Astrocyte (in vitro differentiated cells and primary cell): ENCODE measurements around the gene MYLIP. TPM values are rescaled to one million over a fixed set of nuclear protein-coding genes. Genes with fewer than 3 reads are reported as not detected.

Experiments used
- DNase-seq: peaks from one replicate; pipeline ENCODE4 v3.0.0-alpha.2; 2010; ENCODE audit warnings: low read depth
- FAIRE-seq: peaks from 2 replicates; lab custom pipeline; 2011; peaks lifted over from hg19 to GRCh38; lab: Jason Lieb, UNC
- H2AFZ ChIP-seq: 2 replicates; pipeline ENCODE4 v1.6.0; 2012; ENCODE audit warnings: low read depth, low read length, inconsistent platforms
- H3K27ac ChIP-seq: 2 replicates; pipeline ENCODE4 v1.5.1; 2011; ENCODE audit warnings: low read depth, low read length, inconsistent platforms
- H3K27me3 ChIP-seq: 2 replicates; pipeline ENCODE4 v1.6.0; 2011; ENCODE audit warnings: low read length, inconsistent platforms; ENCODE audit not compliant: insufficient read depth
- H3K36me3 ChIP-seq: 2 replicates; pipeline ENCODE4 v1.5.1; 2011; ENCODE audit warnings: low read length, inconsistent platforms; ENCODE audit not compliant: insufficient read depth
- H3K4me1 ChIP-seq: 2 replicates; pipeline ENCODE4 v1.5.1; 2011; ENCODE audit warnings: low read length, inconsistent platforms; ENCODE audit not compliant: insufficient read depth
- H3K4me2 ChIP-seq: 2 replicates; pipeline ENCODE4 v1.6.0; 2012; ENCODE audit warnings: low read length, inconsistent platforms
- H3K4me3 ChIP-seq: 2 replicates; pipeline ENCODE4 v1.5.1; 2011; ENCODE audit warnings: low read depth, mild to moderate bottlenecking, low read length, inconsistent platforms; ENCODE audit not compliant: insufficient read depth
- H3K79me2 ChIP-seq: 2 replicates; pipeline ENCODE4 v1.6.0; 2012; ENCODE audit warnings: mild to moderate bottlenecking, low read length, inconsistent platforms; ENCODE audit not compliant: insufficient read depth
- H3K9ac ChIP-seq: 2 replicates; pipeline ENCODE4 v1.6.0; 2012; ENCODE audit warnings: mild to moderate bottlenecking, low read length, inconsistent platforms
- H3K9me3 ChIP-seq: 2 replicates; pipeline ENCODE4 v1.5.1; 2012; ENCODE audit warnings: low read depth, mild to moderate bottlenecking, low read length, inconsistent platforms; ENCODE audit not compliant: insufficient read depth
- H4K20me1 ChIP-seq: 2 replicates; pipeline ENCODE4 v1.6.0; 2012; ENCODE audit warnings: low read length, inconsistent platforms; ENCODE audit not compliant: insufficient read depth
- H3K27ac Mint-ChIP-seq: one replicate; pipeline ENCODE4 v1.8.0; 2021; ENCODE audit warnings: mild to moderate bottlenecking, mixed read lengths; ENCODE audit not compliant: unreplicated experiment
- H3K27me3 Mint-ChIP-seq: one replicate; pipeline ENCODE4 v1.8.0; 2021; ENCODE audit warnings: low read depth, mixed read lengths; ENCODE audit not compliant: unreplicated experiment
- H3K36me3 Mint-ChIP-seq: one replicate; pipeline ENCODE4 v1.8.0; 2021; ENCODE audit warnings: low read depth, mixed read lengths; ENCODE audit not compliant: unreplicated experiment
- H3K4me1 Mint-ChIP-seq: one replicate; pipeline ENCODE4 v1.8.0; 2021; ENCODE audit warnings: low read depth, mixed read lengths; ENCODE audit not compliant: unreplicated experiment
- H3K4me3 Mint-ChIP-seq: one replicate; pipeline ENCODE4 v1.8.0; 2021; ENCODE audit warnings: mild to moderate bottlenecking, moderate library complexity, mixed read lengths; ENCODE audit not compliant: unreplicated experiment
- H3K9me3 Mint-ChIP-seq: one replicate; pipeline ENCODE4 v1.8.0; 2021; ENCODE audit warnings: mild to moderate bottlenecking, mixed read lengths; ENCODE audit not compliant: unreplicated experiment
- EZH2 ChIP-seq: IDR thresholded peaks from 2 replicates; pipeline ENCODE4 v1.6.1; 2012; ENCODE audit warnings: mild to moderate bottlenecking, low read length, inconsistent platforms; ENCODE audit not compliant: insufficient read depth
- total RNA-seq: library from RNA; stranded (reverse); gene quantifications from 2 replicates; pipeline ENCODE4 v1.2.1, GENCODE V29; 2021
- TF ChIP-seq, protein P1 (sequence below): IDR thresholded peaks from 2 replicates; pipeline ENCODE4 v1.5.1; 2011; ENCODE audit warnings: low read depth, mild to moderate bottlenecking, inconsistent platforms, low read length, moderate library complexity; ENCODE audit not compliant: insufficient read depth

MYLIP gene
- total RNA-seq, 1 donor from 2014 or later = 12.9 TPM

DNA sequence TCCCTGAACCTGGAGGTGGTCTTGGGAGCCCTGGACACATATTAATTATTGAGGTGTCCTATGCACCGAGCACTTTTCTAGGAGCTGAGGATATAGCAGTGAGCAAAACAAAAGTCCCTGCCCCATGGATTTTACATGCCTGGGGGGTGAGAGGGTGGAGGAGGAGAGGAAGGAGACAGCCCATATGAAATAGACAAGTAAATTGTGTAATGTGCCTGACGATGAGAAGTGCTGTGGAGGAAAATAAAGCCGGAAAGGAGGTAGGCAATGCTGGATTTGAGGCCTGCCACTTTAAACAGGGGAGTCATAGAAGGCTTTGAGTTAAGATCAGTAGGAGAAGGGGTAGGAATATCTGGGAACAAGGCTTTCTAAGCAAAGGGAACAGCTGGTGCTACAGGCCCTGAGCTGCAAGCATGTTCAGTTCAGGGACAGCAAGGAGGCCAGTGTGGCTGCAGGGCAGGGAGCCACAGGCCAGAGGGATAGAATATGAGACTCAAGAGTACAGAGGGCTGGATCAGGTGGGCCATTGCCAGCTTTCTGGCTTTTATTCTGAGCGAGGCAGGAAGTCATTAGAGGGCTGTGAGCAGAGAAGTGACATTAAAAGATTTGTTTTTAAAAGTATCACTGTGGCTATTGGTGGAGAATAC, 19.1 kb upstream of the MYLIP start:
- no peak for TF ChIP-seq EZH2
- TF ChIP-seq, protein P1, sequence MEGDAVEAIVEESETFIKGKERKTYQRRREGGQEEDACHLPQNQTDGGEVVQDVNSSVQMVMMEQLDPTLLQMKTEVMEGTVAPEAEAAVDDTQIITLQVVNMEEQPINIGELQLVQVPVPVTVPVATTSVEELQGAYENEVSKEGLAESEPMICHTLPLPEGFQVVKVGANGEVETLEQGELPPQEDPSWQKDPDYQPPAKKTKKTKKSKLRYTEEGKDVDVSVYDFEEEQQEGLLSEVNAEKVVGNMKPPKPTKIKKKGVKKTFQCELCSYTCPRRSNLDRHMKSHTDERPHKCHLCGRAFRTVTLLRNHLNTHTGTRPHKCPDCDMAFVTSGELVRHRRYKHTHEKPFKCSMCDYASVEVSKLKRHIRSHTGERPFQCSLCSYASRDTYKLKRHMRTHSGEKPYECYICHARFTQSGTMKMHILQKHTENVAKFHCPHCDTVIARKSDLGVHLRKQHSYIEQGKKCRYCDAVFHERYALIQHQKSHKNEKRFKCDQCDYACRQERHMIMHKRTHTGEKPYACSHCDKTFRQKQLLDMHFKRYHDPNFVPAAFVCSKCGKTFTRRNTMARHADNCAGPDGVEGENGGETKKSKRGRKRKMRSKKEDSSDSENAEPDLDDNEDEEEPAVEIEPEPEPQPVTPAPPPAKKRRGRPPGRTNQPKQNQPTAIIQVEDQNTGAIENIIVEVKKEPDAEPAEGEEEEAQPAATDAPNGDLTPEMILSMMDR = no peak
- FAIRE-seq (no peak), DNase-seq (no peak)
- H2AFZ ChIP-seq = no peak overlapping the region
- H3K36me3 ChIP-seq = no peaks in the 10 kb centered on the region
- Mint-ChIP-seq H3K4me1 (peaks cover 7% of the 10 kb centered on the region), H3K4me3 (no peak overlapping the region), H3K27me3 (no peaks in the 10 kb centered on the region), H3K36me3 (no peaks in the 10 kb centered on the region), H3K27ac (no peak overlapping the region), H3K9me3 (no peaks in the 10 kb centered on the region)
- no peak overlapping the region for H3K9ac ChIP-seq
- H3K27ac ChIP-seq = no peak overlapping the region
- H3K27me3 ChIP-seq = no peaks in the 10 kb centered on the region
- no peak overlapping the region for H3K4me2 ChIP-seq
- no peaks in the 10 kb centered on the region for H3K9me3 ChIP-seq
- H3K4me1 ChIP-seq = no peaks in the 10 kb centered on the region
- H3K4me3 ChIP-seq = no peak overlapping the region
- no peaks in the 10 kb centered on the region for H4K20me1 ChIP-seq
- H3K79me2 ChIP-seq = no peaks in the 10 kb centered on the region

DNA sequence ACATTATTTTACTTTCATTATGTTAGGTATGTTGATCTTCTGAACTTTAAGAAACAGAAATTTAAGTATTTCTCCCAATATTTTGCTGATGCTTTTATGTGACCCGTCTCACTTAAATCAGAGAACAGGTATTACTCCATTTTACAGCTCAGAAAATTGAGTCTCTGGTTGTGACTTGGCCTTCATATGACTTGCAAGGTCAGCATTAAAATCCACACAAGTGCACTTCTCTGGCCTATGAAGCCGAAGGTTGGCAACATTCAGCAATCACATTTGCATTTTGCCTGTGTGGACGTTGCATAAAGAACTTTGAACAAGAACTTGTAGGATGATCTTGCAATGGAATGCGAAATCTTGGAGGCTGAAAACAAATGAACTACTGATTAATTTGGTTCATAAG, 10.1 kb upstream of the MYLIP start:
- peaks cover 14% of the 10 kb centered on the region for H3K27me3 Mint-ChIP-seq
- TF ChIP-seq EZH2 = no peak
- TF ChIP-seq, protein P1 = no peak
- no peaks in the 10 kb centered on the region for H3K9me3 Mint-ChIP-seq
- no peaks in the 10 kb centered on the region for H3K36me3 Mint-ChIP-seq
- Histone ChIP-seq H3K36me3 (no peaks in the 10 kb centered on the region), H3K79me2 (no peaks in the 10 kb centered on the region), H3K4me3 (no peak overlapping the region), H3K9ac (no peak overlapping the region), H4K20me1 (no peaks in the 10 kb centered on the region), H3K27ac (no peak overlapping the region), H3K4me1 (no peaks in the 10 kb centered on the region), H3K4me2 (no peak overlapping the region), H3K9me3 (no peaks in the 10 kb centered on the region), H3K27me3 (peaks cover 24% of the 10 kb centered on the region), H2AFZ (no peak overlapping the region)
- no peak overlapping the region for H3K27ac Mint-ChIP-seq
- no peak for FAIRE-seq
- no peaks in the 10 kb centered on the region for H3K4me1 Mint-ChIP-seq
- H3K4me3 Mint-ChIP-seq = no peak overlapping the region
- no peak for DNase-seq

DNA sequence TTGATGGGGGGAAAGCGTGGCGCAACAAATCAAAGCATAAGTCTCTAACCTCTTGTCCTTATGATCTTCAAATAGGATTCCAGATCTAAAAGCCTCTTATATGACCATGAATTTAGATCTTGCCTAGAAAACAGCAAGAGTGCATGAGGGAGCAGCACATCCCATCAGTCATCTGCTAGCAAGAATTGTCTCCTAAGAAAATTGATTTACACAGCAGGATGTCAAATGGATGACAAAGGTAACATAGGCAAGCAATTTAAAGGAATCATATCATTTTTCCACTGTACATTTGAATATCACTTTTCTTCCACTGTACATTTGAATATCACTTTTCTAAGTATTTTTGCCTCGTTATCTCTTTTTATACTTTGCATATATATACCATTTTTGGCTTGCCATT, 7.5 kb upstream of the MYLIP start:
- Histone ChIP-seq H2AFZ (no peak overlapping the region), H3K27me3 (peaks cover 34% of the 10 kb centered on the region), H3K36me3 (no peaks in the 10 kb centered on the region), H3K9me3 (no peaks in the 10 kb centered on the region), H3K27ac (no peak overlapping the region), H3K79me2 (no peaks in the 10 kb centered on the region), H3K4me3 (no peak overlapping the region), H3K9ac (no peak overlapping the region), H4K20me1 (no peaks in the 10 kb centered on the region), H3K4me2 (no peak overlapping the region), H3K4me1 (no peaks in the 10 kb centered on the region)
- TF ChIP-seq, protein P1 = no peak
- TF ChIP-seq EZH2 = no peak
- Mint-ChIP-seq H3K9me3 (no peaks in the 10 kb centered on the region), H3K27me3 (peaks cover 17% of the 10 kb centered on the region), H3K36me3 (no peaks in the 10 kb centered on the region), H3K4me3 (no peak overlapping the region), H3K27ac (no peak overlapping the region), H3K4me1 (no peaks in the 10 kb centered on the region)
- FAIRE-seq = no peak
- DNase-seq = no peak
